Spleen (tissue), 7 donors: ENCODE results near the gene ZDHHC14.

ENCODE experiments used
- CTCF ChIP-seq, 11 experiments: fragments of 200-600 bp in 7 of 11; fragments of 450-650 bp in 4 of 11; sonication (generic) in 4 of 11; IDR thresholded peaks in 8 of 11; conservative IDR thresholded peaks in 3 of 11; 1 replicate in 7 of 11; 2 replicates in 4 of 11; pipeline versions ENCODE4 v1.4.0 to v1.8.0; 2016 to 2021; ENCODE audit warnings: antibody characterized with exemption in 11 of 11, inconsistent platforms in 4 of 11, mild to moderate bottlenecking in 1 of 11
- POLR2A ChIP-seq, 3 donors: fragments of 450-650 bp; IDR thresholded peaks; one replicate each; pipeline ENCODE4 v1.5.1; 2017; ENCODE audit warnings: antibody characterized with exemption in 3 of 3, mild to moderate bottlenecking in 1 of 3
- POLR2AphosphoS5 ChIP-seq, 3 donors: sonication (generic); formaldehyde crosslinking; IDR thresholded peaks; one replicate each; pipeline ENCODE4 v1.5.1; 2017; ENCODE audit warnings: antibody characterized with exemption in 3 of 3
- donor health status: DM: no; HTN: no; CAD: no; lungs with moderate emphysema.
- donor health status: DM: no; HTN: no; CAD: no.
- donor health status: DM: no; HTN: no; CAD: no.

GRCh38 chr6:157460182-157460999 lies 79.4 kb downstream of the ZDHHC14 start:
- no peak for TF ChIP-seq CTCF (IDR thresholded peaks at IDR 0.05 in 8 of 11, conservative IDR thresholded peaks at IDR 0.05 in 3 of 11)
- TF ChIP-seq POLR2AphosphoS5 (IDR thresholded peaks at IDR 0.05): no peak
- TF ChIP-seq POLR2A (IDR thresholded peaks at IDR 0.05): no peak
